Measurements from ENCODE around the gene SKA3.

Gene SKA3

DNA sequence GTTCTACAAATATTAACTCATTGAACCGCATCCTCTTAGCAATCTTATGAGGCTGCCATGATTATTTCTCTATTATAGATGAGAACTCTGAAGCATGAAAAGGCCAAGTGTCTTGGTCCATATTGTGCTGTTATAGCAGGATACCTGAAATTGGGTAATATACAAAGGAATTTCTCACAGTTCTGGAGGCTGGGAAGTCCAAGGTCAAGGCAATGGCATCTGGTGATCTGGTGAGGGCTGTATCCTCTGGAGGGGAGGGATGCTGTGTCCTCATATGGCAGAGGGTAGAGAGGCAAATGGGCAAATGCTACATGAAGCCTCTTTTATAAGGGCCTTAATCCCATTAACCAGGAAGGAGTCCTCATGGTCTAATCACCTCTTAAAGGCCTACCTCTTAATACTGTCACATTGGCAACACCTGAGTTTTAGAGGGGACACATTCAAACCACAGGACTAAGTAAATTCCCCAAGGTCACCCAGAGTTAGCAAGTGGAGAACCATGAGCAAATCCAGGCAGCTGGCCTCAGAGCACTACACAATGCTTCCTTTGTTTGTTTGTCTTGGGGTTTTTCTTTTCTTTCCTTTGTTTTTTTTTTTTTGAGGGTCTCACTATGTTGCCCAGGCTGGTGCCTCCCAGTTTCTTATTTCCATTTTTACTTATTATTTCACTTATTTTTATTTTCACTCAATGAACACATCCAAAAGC, 59.1 kb downstream of the SKA3 start:
- TF ChIP-seq, protein P1, sequence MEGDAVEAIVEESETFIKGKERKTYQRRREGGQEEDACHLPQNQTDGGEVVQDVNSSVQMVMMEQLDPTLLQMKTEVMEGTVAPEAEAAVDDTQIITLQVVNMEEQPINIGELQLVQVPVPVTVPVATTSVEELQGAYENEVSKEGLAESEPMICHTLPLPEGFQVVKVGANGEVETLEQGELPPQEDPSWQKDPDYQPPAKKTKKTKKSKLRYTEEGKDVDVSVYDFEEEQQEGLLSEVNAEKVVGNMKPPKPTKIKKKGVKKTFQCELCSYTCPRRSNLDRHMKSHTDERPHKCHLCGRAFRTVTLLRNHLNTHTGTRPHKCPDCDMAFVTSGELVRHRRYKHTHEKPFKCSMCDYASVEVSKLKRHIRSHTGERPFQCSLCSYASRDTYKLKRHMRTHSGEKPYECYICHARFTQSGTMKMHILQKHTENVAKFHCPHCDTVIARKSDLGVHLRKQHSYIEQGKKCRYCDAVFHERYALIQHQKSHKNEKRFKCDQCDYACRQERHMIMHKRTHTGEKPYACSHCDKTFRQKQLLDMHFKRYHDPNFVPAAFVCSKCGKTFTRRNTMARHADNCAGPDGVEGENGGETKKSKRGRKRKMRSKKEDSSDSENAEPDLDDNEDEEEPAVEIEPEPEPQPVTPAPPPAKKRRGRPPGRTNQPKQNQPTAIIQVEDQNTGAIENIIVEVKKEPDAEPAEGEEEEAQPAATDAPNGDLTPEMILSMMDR (IDR thresholded peaks at IDR 0.05; ENCODE audit: control extremely low read depth, extremely low read depth, low read depth, missing control alignments), result no peak
- ChIA-PET CTCF (no interaction called here), POLR2A (no interaction called here)
- DNase-seq (ENCODE audit: extremely low spot score), result no peak

DNA sequence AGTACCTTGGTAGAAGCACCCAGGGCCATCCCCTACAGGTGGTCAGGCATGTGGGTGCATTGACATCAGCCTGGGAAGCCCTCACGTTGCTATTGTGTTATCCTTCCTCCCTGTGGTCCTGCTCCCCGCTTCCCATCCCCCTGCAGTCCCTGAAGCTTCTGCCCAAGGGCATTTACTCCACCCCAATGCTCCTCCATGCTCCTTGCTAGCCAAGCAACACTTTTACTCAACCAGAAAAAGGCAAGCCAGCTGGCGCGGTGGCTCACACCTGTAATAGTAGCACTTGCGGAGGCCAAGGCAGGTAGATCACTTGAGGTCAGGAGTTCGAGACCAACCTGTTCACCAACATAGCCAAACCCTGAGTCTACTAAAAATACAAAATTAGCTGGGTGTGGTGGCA, 60.2 kb downstream of the SKA3 start:
- ChIA-PET POLR2A (no interaction called here), CTCF (interaction anchor here (1.1 kb wide), 1 partner anchor 64 kb away, joined by 3 read pairs; no protein-coding TSS in a partner anchor)
- no peak for DNase-seq (ENCODE audit: extremely low spot score)
- TF ChIP-seq, protein P1 (IDR thresholded peaks at IDR 0.05; ENCODE audit: control extremely low read depth, extremely low read depth, low read depth, missing control alignments), result no peak

DNA sequence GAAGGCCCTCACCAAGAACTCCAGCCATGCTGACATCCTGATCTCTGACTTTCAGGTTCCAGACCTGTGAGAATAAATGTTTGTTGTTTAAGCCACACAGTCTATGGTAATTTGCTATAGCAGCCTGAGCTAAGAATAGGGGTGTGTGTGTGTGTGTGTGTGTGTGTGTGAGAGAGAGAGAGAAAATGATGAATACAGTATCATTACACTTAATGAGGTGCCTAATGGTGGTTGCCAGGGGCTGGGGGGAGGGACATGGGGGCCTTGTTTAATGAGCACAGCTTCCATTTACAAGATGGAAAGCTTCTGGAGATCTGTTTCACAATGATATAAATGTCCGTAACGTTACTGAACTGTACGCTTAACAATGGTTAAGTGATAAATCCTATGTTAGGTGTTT, 61.1 kb downstream of the SKA3 start:
- TF ChIP-seq, protein P1 (IDR thresholded peaks at IDR 0.05; ENCODE audit: control extremely low read depth, extremely low read depth, low read depth, missing control alignments), result no peak
- CTCF ChIA-PET, result interaction anchor here (1.1 kb wide), 1 partner anchor 65 kb away, joined by 3 read pairs; no protein-coding TSS in a partner anchor
- POLR2A ChIA-PET, result no interaction called here
- no peak for DNase-seq (ENCODE audit: extremely low spot score)

DNA sequence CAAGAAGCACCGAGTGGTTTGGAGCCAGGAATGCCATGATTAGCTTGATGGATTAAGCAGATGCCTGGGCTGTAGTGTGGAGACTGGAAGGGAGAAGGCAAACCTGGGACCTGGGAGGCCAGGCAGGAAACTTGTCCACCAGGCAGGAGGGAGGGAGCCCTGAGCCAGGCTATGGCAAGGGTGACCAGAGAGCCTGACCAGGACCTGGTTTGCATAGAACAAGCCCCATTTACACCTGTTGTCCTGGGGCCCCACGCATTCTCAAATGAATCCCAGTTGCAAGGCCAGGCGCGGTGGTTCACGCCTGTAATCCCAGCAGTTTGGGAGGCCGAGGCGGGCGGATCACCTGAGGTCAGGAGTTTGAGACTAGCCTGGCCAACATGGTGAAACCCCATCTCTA, 64.8 kb downstream of the SKA3 start:
- POLR2A ChIA-PET, result no interaction called here
- CTCF ChIA-PET, result interaction anchor here (1.0 to 2.8 kb wide), 6 partner anchors 8 to 366 kb away, joined by 3 to 11 read pairs (median 4); no protein-coding TSS in a partner anchor
- TF ChIP-seq, protein P1 (IDR thresholded peaks at IDR 0.05; ENCODE audit: control extremely low read depth, extremely low read depth, low read depth, missing control alignments), result no peak
- no peak for DNase-seq (ENCODE audit: extremely low spot score)

DNA sequence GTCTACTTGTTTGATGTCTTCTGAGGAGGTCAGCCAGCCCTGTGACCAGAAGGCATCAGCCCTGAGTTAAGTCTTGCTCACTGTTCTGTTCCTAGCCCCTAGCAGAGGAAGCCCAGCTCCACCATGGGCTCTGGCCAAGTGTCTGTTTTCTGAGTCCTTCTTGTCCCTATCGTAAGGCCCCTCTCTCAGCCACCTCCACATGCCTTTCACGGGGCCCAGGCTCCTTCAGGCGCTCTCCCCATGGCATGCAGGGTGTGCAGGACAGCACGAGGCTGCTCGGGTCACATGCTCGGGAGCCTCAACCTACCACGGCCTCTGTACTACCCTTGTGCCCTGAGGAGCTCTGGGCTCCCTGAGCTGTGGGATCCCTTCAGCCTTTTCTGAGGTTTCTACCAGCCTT, 67.2 kb downstream of the SKA3 start:
- ChIA-PET CTCF (interaction anchor here (0.9 to 3.6 kb wide), 6 partner anchors 20 to 371 kb away, joined by 3 to 12 read pairs (median 3); no protein-coding TSS in a partner anchor), POLR2A (no interaction called here)
- TF ChIP-seq, protein P1 (IDR thresholded peaks at IDR 0.05; ENCODE audit: control extremely low read depth, extremely low read depth, low read depth, missing control alignments), result no peak
- no peak for DNase-seq (ENCODE audit: extremely low spot score)

DNA sequence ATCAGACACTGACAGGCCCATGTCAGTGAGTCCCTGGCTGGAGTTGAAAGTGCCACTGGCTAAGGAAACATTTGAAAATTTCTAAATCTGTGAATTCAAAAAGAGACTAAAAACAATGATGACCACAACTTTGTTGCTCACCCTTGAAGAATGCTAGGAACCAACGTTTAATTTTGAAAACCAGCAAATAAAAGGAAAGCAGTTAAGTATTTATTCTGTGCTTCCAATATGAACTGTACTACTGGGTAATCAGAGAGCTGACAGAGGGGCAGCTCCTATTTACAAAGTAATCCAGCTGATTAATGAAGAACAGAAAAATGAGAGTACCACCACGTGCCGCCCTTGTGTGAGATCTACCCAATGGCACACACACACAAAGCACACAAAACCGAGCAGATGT, 70.3 kb downstream of the SKA3 start:
- TF ChIP-seq, protein P1 (IDR thresholded peaks at IDR 0.05; ENCODE audit: control extremely low read depth, extremely low read depth, low read depth, missing control alignments), result no peak
- DNase-seq (ENCODE audit: extremely low spot score), result no peak
- POLR2A ChIA-PET, result no interaction called here
- CTCF ChIA-PET, result no interaction called here
